H9 (cell line): ENCODE data around the gene EGFL8. TPM values are rescaled to one million over a fixed set of nuclear protein-coding genes. Genes with fewer than 3 reads are reported as not detected.

Experiments
- DNase-seq: peaks from one replicate; pipeline ENCODE4 v3.0.0-alpha.2; 2017
- H2AFZ ChIP-seq: one replicate; pipeline ENCODE4 v1.6.1; 2013; ENCODE audit warnings: mild to moderate bottlenecking, low read length, control low read depth, moderate library complexity
- H2AK5ac ChIP-seq: 2 replicates; pipeline ENCODE4 v1.6.1; 2013; ENCODE audit warnings: low read length, control low read depth, mixed read lengths; ENCODE audit not compliant: insufficient read length
- H2BK120ac ChIP-seq: one replicate; pipeline ENCODE4 v1.6.1; 2013; ENCODE audit warnings: low read depth, mild to moderate bottlenecking, low read length, control low read depth, inconsistent platforms; ENCODE audit not compliant: poor library complexity, severe bottlenecking
- H2BK12ac ChIP-seq: 2 replicates; pipeline ENCODE4 v1.6.1; 2013; ENCODE audit warnings: low read length, control low read depth, mixed read lengths, low read depth; ENCODE audit not compliant: insufficient read length
- H2BK15ac ChIP-seq: 2 replicates; pipeline ENCODE4 v1.6.1; 2013; ENCODE audit warnings: low read depth, low read length, control low read depth
- H2BK20ac ChIP-seq: one replicate; pipeline ENCODE4 v1.6.1; 2013; ENCODE audit warnings: low read depth, mild to moderate bottlenecking, low read length, control low read depth, inconsistent platforms; ENCODE audit not compliant: poor library complexity, severe bottlenecking
- H2BK5ac ChIP-seq: 2 replicates; pipeline ENCODE4 v1.6.1; 2013; ENCODE audit warnings: low read length, control low read depth, mixed read lengths; ENCODE audit not compliant: insufficient read length
- H3K14ac ChIP-seq: 2 replicates; pipeline ENCODE4 v1.6.1; 2013; ENCODE audit warnings: low read length, control low read depth; ENCODE audit not compliant: insufficient read depth
- H3K18ac ChIP-seq: 2 replicates; pipeline ENCODE4 v1.6.1; 2013; ENCODE audit warnings: low read depth, mild to moderate bottlenecking, mixed read lengths, low read length, control low read depth; ENCODE audit not compliant: insufficient read length
- H3K23ac ChIP-seq: 2 replicates; pipeline ENCODE4 v1.6.1; 2013; ENCODE audit warnings: low read length, control low read depth, mixed read lengths, low read depth; ENCODE audit not compliant: insufficient read length
- H3K23me2 ChIP-seq: 2 replicates; pipeline ENCODE4 v1.6.1; 2013; ENCODE audit warnings: low read depth, mild to moderate bottlenecking, mixed read lengths, low read length, control low read depth; ENCODE audit not compliant: insufficient read length, poor library complexity, severe bottlenecking
- H3K27ac ChIP-seq: 2 replicates; pipeline ENCODE4 v1.5.1; 2013; ENCODE audit warnings: low read length, control low read depth, mixed read lengths, low read depth; ENCODE audit not compliant: insufficient read length
- H3K27me3 ChIP-seq: 2 replicates; pipeline ENCODE4 v1.6.1; 2013; ENCODE audit warnings: low read length, control low read depth, inconsistent platforms; ENCODE audit not compliant: insufficient read depth
- H3K4ac ChIP-seq: 2 replicates; pipeline ENCODE4 v1.6.1; 2013; ENCODE audit warnings: low read depth, mild to moderate bottlenecking, control low read depth, inconsistent platforms, low read length, moderate library complexity
- H3K4me1 ChIP-seq: 2 replicates; pipeline ENCODE4 v1.6.1; 2013; ENCODE audit warnings: low read length, control low read depth, inconsistent platforms; ENCODE audit not compliant: insufficient read depth
- H3K4me2 ChIP-seq: 2 replicates; pipeline ENCODE4 v1.6.1; 2013; ENCODE audit warnings: low read length, control low read depth, mixed read lengths; ENCODE audit not compliant: insufficient read length, insufficient read depth
- H3K56ac ChIP-seq: 2 replicates; pipeline ENCODE4 v1.6.1; 2013; ENCODE audit warnings: low read depth, mild to moderate bottlenecking, mixed read lengths, low read length, control low read depth; ENCODE audit not compliant: insufficient read length
- H3K79me1 ChIP-seq: 2 replicates; pipeline ENCODE4 v1.6.1; 2013; ENCODE audit warnings: low read depth, mild to moderate bottlenecking, moderate library complexity, low read length, control low read depth, inconsistent platforms; ENCODE audit not compliant: insufficient read depth, poor library complexity, severe bottlenecking
- H3K79me2 ChIP-seq: 2 replicates; pipeline ENCODE4 v1.6.1; 2013; ENCODE audit warnings: low read length, control low read depth, inconsistent platforms; ENCODE audit not compliant: insufficient read depth
- H3K9ac ChIP-seq: 2 replicates; pipeline ENCODE4 v1.6.1; 2013; ENCODE audit warnings: low read length, control low read depth, mixed read lengths; ENCODE audit not compliant: insufficient read length; ENCODE audit errors: extremely low read depth
- H3K9me3 ChIP-seq: one replicate; pipeline ENCODE4 v1.6.1; 2013; ENCODE audit warnings: low read depth, low read length, inconsistent platforms; ENCODE audit not compliant: control insufficient read depth
- H3T11ph ChIP-seq: one replicate; pipeline ENCODE4 v1.6.1; 2013; ENCODE audit warnings: mild to moderate bottlenecking, low read length, control low read depth, inconsistent platforms
- H4K20me1 ChIP-seq: one replicate; pipeline ENCODE4 v1.6.1; 2013; ENCODE audit not compliant: control insufficient read depth, insufficient read length, insufficient read depth
- H4K5ac ChIP-seq: 2 replicates; pipeline ENCODE4 v1.6.1; 2013; ENCODE audit warnings: low read depth, mild to moderate bottlenecking, mixed read lengths, low read length, control low read depth; ENCODE audit not compliant: insufficient read length
- H4K8ac ChIP-seq: replicated peaks from 2 replicates; pipeline ENCODE4 v1.6.1; 2013; ENCODE audit warnings: low read length, control low read depth, mixed read lengths, low read depth; ENCODE audit not compliant: insufficient read length
- H4K91ac ChIP-seq: 2 replicates; pipeline ENCODE4 v1.6.1; 2013; ENCODE audit warnings: low read depth, mild to moderate bottlenecking, moderate library complexity, mixed read lengths, low read length, control low read depth; ENCODE audit not compliant: insufficient read length
- H3K27ac Mint-ChIP-seq, 3 experiments: 2 replicates in 2 of 3; 3 replicates in 1 of 3; pipeline ENCODE4 v1.8.0; 2020 to 2021; ENCODE audit warnings: mixed read lengths in 3 of 3, mild to moderate bottlenecking in 1 of 3, moderate library complexity in 1 of 3
- H3K27me3 Mint-ChIP-seq: 2 replicates; pipeline ENCODE4 v1.8.0; 2021; ENCODE audit warnings: low read depth, mild to moderate bottlenecking, moderate library complexity, mixed read lengths
- H3K36me3 Mint-ChIP-seq, 3 experiments: 2 replicates in 2 of 3; 3 replicates in 1 of 3; pipeline ENCODE4 v1.8.0; 2020 to 2021; ENCODE audit warnings: low read depth in 3 of 3, mixed read lengths in 3 of 3; ENCODE audit not compliant: insufficient read depth in 1 of 3
- H3K4me1 Mint-ChIP-seq, 2 experiments: 2 replicates each; pipeline ENCODE4 v1.8.0; 2020; ENCODE audit warnings: mixed read lengths in 2 of 2
- H3K4me3 Mint-ChIP-seq, 2 experiments: 2 replicates in 1 of 2; 3 replicates in 1 of 2; pipeline ENCODE4 v1.8.0; 2020 to 2021; ENCODE audit warnings: mild to moderate bottlenecking in 2 of 2, mixed read lengths in 2 of 2, moderate library complexity in 1 of 2
- H3K9me3 Mint-ChIP-seq, 2 experiments: 2 replicates in 1 of 2; 3 replicates in 1 of 2; pipeline ENCODE4 v1.8.0; 2020; ENCODE audit warnings: mild to moderate bottlenecking in 2 of 2, mixed read lengths in 2 of 2, moderate library complexity in 1 of 2
- CTCF ChIP-seq: fragments of 200-600 bp; sonication (generic); conservative IDR thresholded peaks from 3 replicates; pipeline ENCODE4 v1.8.0; 2021; ENCODE audit warnings: antibody characterized with exemption, mild to moderate bottlenecking
- WGBS: extraction: QIAGEN DNeasy Blood & Tissue Kit; methylation state at CpG from one replicate; pipeline ENCODE4 v1.1.7; 2013; ENCODE audit warnings: missing lambda C conversion rate, low lambda C conversion rate, mixed read lengths; ENCODE audit not compliant: insufficient read length; ENCODE audit errors: extremely low coverage; 5-methylcytosine and 5-hydroxymethylcytosine counted together
- total RNA-seq: library from RNA; stranded (reverse); gene quantifications from 2 replicates; pipeline ENCODE4 v1.2.1, GENCODE V29; 2021

The EGFL8 gene
- total RNA-seq, 1 experiment from 2014 or later: 27.2 TPM

GRCh38 chr6:32194825-32195651, 30.6 kb downstream of the EGFL8 start:
- Histone ChIP-seq H3K4me2 (peak overlapping the region; percentile 70), H2AK5ac (no peak overlapping the region), H3K9me3 (no peaks in the 10 kb centered on the region), H4K91ac (no peak overlapping the region), H3K79me1 (no peaks in the 10 kb centered on the region), H3K14ac (peak overlapping the region; percentile 46; the same call in 1 of the 2 replicates), H3K56ac (no peak overlapping the region), H3K9ac (peak overlapping the region; percentile 55), H3K79me2 (no peaks in the 10 kb centered on the region), H4K5ac (no peak overlapping the region), H4K20me1 (no peaks in the 10 kb centered on the region), H3T11ph (no peak overlapping the region), H2BK20ac (no peak overlapping the region), H3K4ac (no peak overlapping the region; the same call in 1 of the 2 replicates), H3K27ac (peak overlapping the region; percentile 75), H4K8ac (no peak overlapping the region), H2AFZ (no peak overlapping the region), H3K23ac (no peak overlapping the region), H3K27me3 (no peaks in the 10 kb centered on the region), H3K4me1 (peaks cover 7% of the 10 kb centered on the region), H3K18ac (peak overlapping the region; percentile 72), H2BK12ac (no peak overlapping the region), H2BK120ac (peak overlapping the region; percentile 89), H2BK5ac (no peak overlapping the region), H2BK15ac (no peak overlapping the region), H3K23me2 (peaks cover 9% of the 10 kb centered on the region)
- peak overlapping the region; percentile 98 to 99 (median 99) for H3K27ac Mint-ChIP-seq
- no CpG with 5 or more reads among the region's 15 CpGs for WGBS
- peak; percentile 43 for DNase-seq
- H3K4me1 Mint-ChIP-seq: peaks cover 50 to 53% of the 10 kb centered on the region in 2 experiments
- H3K27me3 Mint-ChIP-seq: no peaks in the 10 kb centered on the region
- peak overlapping the region; percentile 74 to 96 for H3K4me3 Mint-ChIP-seq
- TF ChIP-seq CTCF: peak; percentile 42; the same call in 2 of the 3 replicates
- H3K9me3 Mint-ChIP-seq: no peaks in the 10 kb centered on the region; a peak in 1 of 5 replicates
- no peaks in the 10 kb centered on the region for H3K36me3 Mint-ChIP-seq
